Measurements from ENCODE around the gene DAD1. TPM values are rescaled to one million over a fixed set of nuclear protein-coding genes. Genes with fewer than 3 reads are reported as not detected.
"Not testable (repeated sequence)": the region's sequence is repeated elsewhere in the genome, so short reads cannot be mapped to it uniquely, and the experiment has no call there.

The DAD1 gene
- total RNA-seq, 2 experiments from 2014 or later = 130 to 147 TPM

DNA sequence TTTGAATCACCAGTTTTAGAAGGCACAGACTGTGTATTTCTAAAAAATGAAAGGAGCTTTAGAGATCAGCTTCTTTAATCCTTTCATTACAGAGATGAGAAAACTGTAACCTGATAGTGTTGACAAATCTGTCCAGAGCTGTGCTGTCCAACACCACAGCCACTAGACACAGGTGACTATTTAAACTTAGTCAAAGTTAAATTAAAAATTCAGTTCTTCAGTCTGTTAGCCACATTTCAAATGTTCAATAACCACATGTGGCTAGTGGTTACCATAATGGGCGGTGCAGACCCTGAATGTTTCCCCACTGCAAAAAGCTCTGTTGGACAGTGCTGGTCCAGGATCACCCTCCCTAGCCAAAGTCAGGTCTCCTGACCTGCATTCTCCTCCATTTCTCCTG lies 21.6 kb downstream of the DAD1 start:
- Mint-ChIP-seq H3K27ac (peak overlapping the region; percentile 79), H3K36me3 (ENCODE audit: low read depth) (peaks cover 61% of the 10 kb centered on the region), H3K4me1 (ENCODE audit: low read depth) (peaks cover 77% of the 10 kb centered on the region), H3K4me3 (peak overlapping the region; percentile 66), H3K9me3 (ENCODE audit: insufficient read depth) (no peaks in the 10 kb centered on the region), H3K27me3 (ENCODE audit: low read depth) (no peaks in the 10 kb centered on the region)
- DNase-seq = peak; percentile 53
- ChIA-PET POLR2A (interaction anchor here (0.5 to 13.5 kb wide), 19 partner anchors 7 to 726 kb away, joined by 3 to 440 read pairs (median 4); partner anchors contain the start of genes DAD1 and RBM23), CTCF (interaction anchor here (0.6 to 14.2 kb wide), 21 partner anchors 7 to 727 kb away, joined by 3 to 523 read pairs (median 4); partner anchors contain the start of genes DAD1 and PRMT5)
- ATAC-seq = no peak

DNA sequence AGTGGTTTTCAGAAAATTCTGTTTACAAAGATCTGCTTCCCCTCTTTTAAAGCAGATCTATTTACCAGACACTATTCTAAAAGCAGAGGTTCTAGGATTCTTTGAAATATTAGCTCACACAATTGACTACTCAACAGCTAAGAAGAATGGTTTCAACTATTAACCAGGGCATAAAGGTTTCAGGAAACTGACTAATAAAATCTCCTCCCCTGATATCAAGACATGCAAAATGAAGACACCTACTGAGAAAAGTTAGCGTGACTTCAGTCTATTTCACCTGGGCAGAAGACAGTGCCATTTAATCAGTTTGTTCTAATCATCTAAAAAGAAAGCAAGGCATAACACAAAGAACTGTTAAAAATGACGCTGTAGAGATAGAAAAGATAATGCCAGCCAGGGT lies 22.2 kb downstream of the DAD1 start:
- ChIA-PET POLR2A (interaction anchor here (0.5 to 13.5 kb wide), 18 partner anchors 7 to 726 kb away, joined by 3 to 440 read pairs (median 4); partner anchors contain the start of genes DAD1 and RBM23), CTCF (interaction anchor here (0.6 to 14.2 kb wide), 20 partner anchors 6 to 727 kb away, joined by 3 to 523 read pairs (median 4); partner anchors contain the start of genes DAD1 and PRMT5)
- peak overlapping the region; percentile 79 for H3K27ac Mint-ChIP-seq
- ATAC-seq (no peak), DNase-seq (no peak)
- H3K36me3 Mint-ChIP-seq (ENCODE audit: low read depth) = peaks cover 57% of the 10 kb centered on the region
- peak overlapping the region; percentile 66 for H3K4me3 Mint-ChIP-seq
- H3K4me1 Mint-ChIP-seq (ENCODE audit: low read depth) = peaks cover 81% of the 10 kb centered on the region
- no peaks in the 10 kb centered on the region for H3K9me3 Mint-ChIP-seq (ENCODE audit: insufficient read depth)
- H3K27me3 Mint-ChIP-seq (ENCODE audit: low read depth) = no peaks in the 10 kb centered on the region

- CTCF ChIA-PET = interaction anchor here (0.8 to 14.2 kb wide), 13 partner anchors 6 to 726 kb away, joined by 3 to 523 read pairs (median 6); partner anchors contain the start of genes DAD1 and PRMT5
- H3K4me3 Mint-ChIP-seq = peak overlapping the region; percentile 55
- POLR2A ChIA-PET = interaction anchor here (1.0 to 13.5 kb wide), 10 partner anchors 6 to 705 kb away, joined by 3 to 440 read pairs (median 15); partner anchors contain the start of genes DAD1 and RBM23
- peaks cover 56% of the 10 kb centered on the region for H3K36me3 Mint-ChIP-seq (ENCODE audit: low read depth)
- not testable (repeated sequence) for DNase-seq; H3K27me3 Mint-ChIP-seq (ENCODE audit: low read depth); ATAC-seq; H3K9me3 Mint-ChIP-seq (ENCODE audit: insufficient read depth)
- H3K4me1 Mint-ChIP-seq (ENCODE audit: low read depth) = peaks cover 86% of the 10 kb centered on the region
- H3K27ac Mint-ChIP-seq = peak overlapping the region; percentile 92
Measured at GRCh38 chr14:22566266-22566665, 22.8 kb downstream of the DAD1 start.

- Mint-ChIP-seq H3K27me3 (ENCODE audit: low read depth) (no peaks in the 10 kb centered on the region), H3K9me3 (ENCODE audit: insufficient read depth) (no peaks in the 10 kb centered on the region), H3K36me3 (ENCODE audit: low read depth) (peaks cover 53% of the 10 kb centered on the region), H3K27ac (peak overlapping the region; percentile 92), H3K4me1 (ENCODE audit: low read depth) (peaks cover 91% of the 10 kb centered on the region), H3K4me3 (peak overlapping the region; percentile 55)
- ATAC-seq = no peak
- ChIA-PET POLR2A (interaction anchor here (0.6 to 13.5 kb wide), 5 partner anchors 15 to 703 kb away, joined by 3 to 440 read pairs (median 93); no protein-coding TSS in a partner anchor), CTCF (interaction anchor here (0.8 to 14.2 kb wide), 9 partner anchors 14 to 286 kb away, joined by 3 to 523 read pairs (median 4); partner anchors contain the start of gene DAD1)
- DNase-seq = peak; percentile 47
Measured at GRCh38 chr14:22565391-22565945, 23.6 kb downstream of the DAD1 start.

DNA sequence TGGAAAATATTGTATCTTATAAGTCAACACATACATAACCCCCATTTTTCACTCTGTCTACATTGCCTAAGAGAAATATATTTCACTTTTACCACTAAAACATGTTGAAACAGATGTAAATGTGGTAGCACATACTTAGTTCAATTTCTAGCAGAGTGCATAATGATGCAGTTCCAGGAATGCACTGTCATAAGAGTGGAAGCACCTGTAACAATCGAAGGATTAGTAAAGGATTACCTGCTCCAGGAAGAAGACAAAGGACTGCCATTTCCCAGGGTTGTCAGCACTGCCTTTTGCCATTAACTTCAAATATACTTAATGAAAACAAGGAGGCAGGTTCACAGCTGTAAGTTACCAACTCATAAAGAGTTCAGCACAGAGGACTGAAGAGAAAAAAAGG lies 24.6 kb downstream of the DAD1 start:
- peak overlapping the region; percentile 89 for H3K27ac Mint-ChIP-seq
- ATAC-seq = no peak
- no peaks in the 10 kb centered on the region for H3K27me3 Mint-ChIP-seq (ENCODE audit: low read depth)
- H3K36me3 Mint-ChIP-seq (ENCODE audit: low read depth) = peaks cover 52% of the 10 kb centered on the region
- DNase-seq = no peak
- POLR2A ChIA-PET = interaction anchor here (0.7 to 13.5 kb wide), 6 partner anchors 14 to 718 kb away, joined by 3 to 440 read pairs (median 48); no protein-coding TSS in a partner anchor
- H3K4me3 Mint-ChIP-seq = peak overlapping the region; percentile 55
- H3K4me1 Mint-ChIP-seq (ENCODE audit: low read depth) = peaks cover 98% of the 10 kb centered on the region
- CTCF ChIA-PET = interaction anchor here (0.7 to 14.2 kb wide), 12 partner anchors 13 to 852 kb away, joined by 3 to 523 read pairs (median 4); no protein-coding TSS in a partner anchor
- no peaks in the 10 kb centered on the region for H3K9me3 Mint-ChIP-seq (ENCODE audit: insufficient read depth)

- ChIA-PET POLR2A (interaction anchor here (0.6 to 13.5 kb wide), 13 partner anchors 13 to 717 kb away, joined by 3 to 440 read pairs (median 4); no protein-coding TSS in a partner anchor), CTCF (interaction anchor here (0.7 to 14.2 kb wide), 11 partner anchors 13 to 851 kb away, joined by 3 to 523 read pairs (median 4); no protein-coding TSS in a partner anchor)
- peak overlapping the region; percentile 89 for H3K27ac Mint-ChIP-seq
- peaks cover 98% of the 10 kb centered on the region for H3K4me1 Mint-ChIP-seq (ENCODE audit: low read depth)
- H3K4me3 Mint-ChIP-seq = peak overlapping the region; percentile 55
- no peaks in the 10 kb centered on the region for H3K9me3 Mint-ChIP-seq (ENCODE audit: insufficient read depth)
- no peak for ATAC-seq
- peaks cover 52% of the 10 kb centered on the region for H3K36me3 Mint-ChIP-seq (ENCODE audit: low read depth)
- no peak for DNase-seq
- no peaks in the 10 kb centered on the region for H3K27me3 Mint-ChIP-seq (ENCODE audit: low read depth)
Measured at GRCh38 chr14:22563987-22564386, 25.0 kb downstream of the DAD1 start.

DNA sequence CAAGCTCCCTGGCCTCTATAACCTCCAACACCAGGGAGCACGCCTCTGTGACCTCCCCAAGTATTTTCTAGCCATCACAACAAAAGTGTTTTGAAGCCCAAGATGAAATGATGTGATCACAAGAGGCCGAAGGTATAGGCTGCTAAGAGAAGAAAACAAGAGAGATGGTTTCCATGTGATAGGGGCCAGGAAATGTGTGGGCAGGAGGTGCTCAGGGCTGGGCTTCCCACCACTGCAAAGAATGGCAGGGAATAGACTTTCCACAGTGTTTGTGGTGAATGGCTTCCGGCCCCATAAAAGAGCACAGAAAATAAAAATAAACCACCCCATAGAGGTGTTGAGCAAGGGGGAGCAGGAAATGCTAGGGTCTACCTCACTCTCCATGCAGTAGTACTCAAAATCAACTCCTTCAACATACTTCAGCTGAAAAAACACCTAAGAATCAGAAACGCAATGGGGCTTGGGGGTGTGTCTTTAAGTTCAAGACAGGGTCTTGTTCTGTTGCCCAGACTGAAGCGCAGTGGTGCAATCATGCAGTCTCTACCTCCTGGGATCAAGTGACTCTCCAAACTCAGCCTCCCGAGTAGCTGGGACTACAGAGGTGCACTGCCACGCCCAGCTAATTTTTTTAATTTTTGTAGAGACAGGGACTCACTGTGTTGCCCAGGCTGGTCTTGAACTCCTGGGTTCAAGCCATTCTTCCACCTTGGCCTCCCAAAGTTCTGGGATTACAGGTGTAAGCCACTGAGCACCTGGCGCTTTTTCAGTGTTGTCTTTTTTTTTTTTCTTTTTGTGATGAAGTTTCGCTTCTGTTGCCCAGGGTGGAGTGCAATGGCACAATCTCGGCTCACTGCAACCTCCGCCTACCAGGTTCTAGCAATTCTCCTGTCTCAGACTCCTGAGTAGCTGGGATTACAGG lies 27.1 kb downstream of the DAD1 start:
- Mint-ChIP-seq H3K27me3 (ENCODE audit: low read depth) (no peaks in the 10 kb centered on the region), H3K4me3 (peak overlapping the region; percentile 55), H3K4me1 (ENCODE audit: low read depth) (peaks cover 97% of the 10 kb centered on the region), H3K9me3 (ENCODE audit: insufficient read depth) (no peaks in the 10 kb centered on the region), H3K27ac (peak overlapping the region; percentile 89), H3K36me3 (ENCODE audit: low read depth) (peaks cover 46% of the 10 kb centered on the region)
- POLR2A ChIA-PET = interaction anchor here (0.6 to 13.5 kb wide), 20 partner anchors 7 to 715 kb away, joined by 3 to 440 read pairs (median 4); partner anchors contain the start of genes DAD1 and OXA1L
- CTCF ChIA-PET = interaction anchor here (0.8 to 14.2 kb wide), 16 partner anchors 8 to 644 kb away, joined by 3 to 523 read pairs (median 5); partner anchors contain the start of genes DAD1 and PRMT5
- peak; percentile 60 for ATAC-seq
- peak; percentile 88 for DNase-seq

DNA sequence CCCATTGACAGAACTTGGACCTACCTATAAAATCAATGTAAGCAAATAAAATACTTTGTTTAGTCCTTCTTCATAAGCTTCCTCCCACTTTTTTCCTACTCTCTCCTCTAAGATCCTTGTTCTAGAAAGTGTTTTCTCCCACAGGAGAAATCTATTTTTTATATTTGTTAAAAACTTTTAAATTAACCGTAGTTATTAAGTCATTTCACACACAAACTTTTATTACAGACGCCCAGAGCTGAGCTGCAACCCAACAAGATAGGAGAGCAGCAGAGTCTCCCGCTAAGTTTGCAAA lies 27.7 kb downstream of the DAD1 start:
- ChIA-PET CTCF (interaction anchor here (1.0 to 14.2 kb wide), 18 partner anchors 8 to 583 kb away, joined by 3 to 523 read pairs (median 5); partner anchors contain the start of genes DAD1 and PRMT5), POLR2A (interaction anchor here (0.6 to 13.5 kb wide), 21 partner anchors 7 to 1177 kb away, joined by 3 to 440 read pairs (median 5); partner anchors contain the start of genes DAD1 and OXA1L)
- ATAC-seq (no peak), DNase-seq (no peak)
- peaks cover 93% of the 10 kb centered on the region for H3K4me1 Mint-ChIP-seq (ENCODE audit: low read depth)
- H3K27me3 Mint-ChIP-seq (ENCODE audit: low read depth) = no peaks in the 10 kb centered on the region
- H3K9me3 Mint-ChIP-seq (ENCODE audit: insufficient read depth) = no peaks in the 10 kb centered on the region
- peak overlapping the region; percentile 55 for H3K4me3 Mint-ChIP-seq
- peaks cover 48% of the 10 kb centered on the region for H3K36me3 Mint-ChIP-seq (ENCODE audit: low read depth)
- H3K27ac Mint-ChIP-seq = peak overlapping the region; percentile 89

DNA sequence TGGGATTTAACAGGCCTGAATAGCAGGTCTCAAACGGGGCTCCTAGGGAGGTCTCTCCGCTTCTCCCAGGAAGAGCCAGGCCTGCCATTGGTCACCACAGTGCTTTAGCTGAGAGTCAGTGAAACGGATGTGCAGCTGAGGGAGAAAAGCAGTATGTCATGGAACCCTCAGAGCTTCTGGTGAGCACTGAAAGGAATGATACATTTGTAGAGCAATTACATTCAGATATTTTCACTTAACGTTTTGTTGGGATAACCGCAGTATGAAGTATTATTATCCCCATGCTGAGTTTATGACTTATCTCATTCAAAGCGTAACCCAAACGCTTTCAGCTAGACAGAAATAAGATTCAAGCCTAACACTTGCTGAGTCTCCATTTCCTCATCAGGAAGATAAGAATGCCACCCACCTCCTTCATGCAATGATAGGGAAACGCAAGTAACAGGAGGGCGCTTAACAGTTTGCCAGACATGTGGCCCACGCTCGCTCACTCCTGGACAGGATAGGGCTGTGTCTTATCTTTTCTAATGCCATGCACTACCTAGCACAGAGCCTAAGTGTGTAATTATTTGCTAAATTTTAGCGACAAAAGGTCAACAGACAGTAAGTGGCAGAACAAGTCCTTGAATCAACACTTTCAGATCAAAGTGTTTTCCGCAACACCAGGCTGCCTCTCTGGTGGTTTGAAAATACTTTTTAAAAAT lies 28.2 kb downstream of the DAD1 start:
- POLR2A ChIA-PET = interaction anchor here (0.7 to 13.5 kb wide), 20 partner anchors 8 to 1176 kb away, joined by 3 to 440 read pairs (median 6); partner anchors contain the start of genes DAD1 and OXA1L

GRCh38 chr14:22559041-22559440 lies 30.0 kb downstream of the DAD1 start:
- ChIA-PET CTCF (interaction anchor here (1.0 to 14.2 kb wide), 9 partner anchors 8 to 581 kb away, joined by 3 to 523 read pairs (median 6); partner anchors contain the start of gene OXA1L), POLR2A (interaction anchor here (1.2 to 13.5 kb wide), 8 partner anchors 9 to 47 kb away, joined by 3 to 232 read pairs (median 13); partner anchors contain the start of gene DAD1)
- Mint-ChIP-seq H3K36me3 (ENCODE audit: low read depth) (peaks cover 47% of the 10 kb centered on the region), H3K4me1 (ENCODE audit: low read depth) (peaks cover 92% of the 10 kb centered on the region), H3K4me3 (peak overlapping the region; percentile 76), H3K27ac (peak overlapping the region; percentile 97), H3K27me3 (ENCODE audit: low read depth) (no peaks in the 10 kb centered on the region), H3K9me3 (ENCODE audit: insufficient read depth) (no peaks in the 10 kb centered on the region)
- ATAC-seq (no peak), DNase-seq (no peak)

More for the DNA sequence above, 28.2 kb downstream of the DAD1 start:
- peaks cover 48% of the 10 kb centered on the region for H3K36me3 Mint-ChIP-seq (ENCODE audit: low read depth)
- CTCF ChIA-PET = interaction anchor here (0.7 to 14.2 kb wide), 26 partner anchors 9 to 1870 kb away, joined by 3 to 523 read pairs (median 4); partner anchors contain the start of genes DAD1 and PRMT5
- H3K27me3 Mint-ChIP-seq (ENCODE audit: low read depth) = no peaks in the 10 kb centered on the region
- DNase-seq (no peak), ATAC-seq (no peak)
- no peaks in the 10 kb centered on the region for H3K9me3 Mint-ChIP-seq (ENCODE audit: insufficient read depth)
- H3K27ac Mint-ChIP-seq = peak overlapping the region; percentile 89
- H3K4me1 Mint-ChIP-seq (ENCODE audit: low read depth) = peaks cover 93% of the 10 kb centered on the region
- peak overlapping the region; percentile 55 for H3K4me3 Mint-ChIP-seq
